Measurements from ENCODE around the gene RNF8.
A peak's percentile ranks its signal among the peaks of the same experiment; 100 is the strongest.
"Not testable (repeated sequence)": the region's sequence is repeated elsewhere in the genome, so short reads cannot be mapped to it uniquely, and the experiment has no call there.

The RNF8 gene

DNA sequence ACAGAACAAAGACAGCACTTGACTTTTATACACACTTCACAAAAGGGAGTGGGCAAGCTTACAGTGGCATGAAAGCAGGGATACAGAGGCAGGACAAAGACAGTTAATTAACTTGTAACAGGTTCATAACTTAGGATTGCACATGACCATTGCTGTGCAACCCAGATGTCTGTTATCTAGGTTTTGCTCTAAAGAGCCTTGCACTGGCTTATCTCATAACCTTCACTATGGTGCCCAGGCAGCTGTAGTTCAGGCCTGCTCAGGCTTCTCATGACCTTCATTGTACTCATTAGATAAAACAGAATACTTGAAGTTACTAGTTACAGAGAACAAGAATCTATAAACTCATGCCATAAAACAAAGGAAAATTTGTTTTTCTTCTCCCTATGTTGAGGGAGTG lies 47.9 kb downstream of the RNF8 start:
- not testable (repeated sequence) for DNase-seq

DNA sequence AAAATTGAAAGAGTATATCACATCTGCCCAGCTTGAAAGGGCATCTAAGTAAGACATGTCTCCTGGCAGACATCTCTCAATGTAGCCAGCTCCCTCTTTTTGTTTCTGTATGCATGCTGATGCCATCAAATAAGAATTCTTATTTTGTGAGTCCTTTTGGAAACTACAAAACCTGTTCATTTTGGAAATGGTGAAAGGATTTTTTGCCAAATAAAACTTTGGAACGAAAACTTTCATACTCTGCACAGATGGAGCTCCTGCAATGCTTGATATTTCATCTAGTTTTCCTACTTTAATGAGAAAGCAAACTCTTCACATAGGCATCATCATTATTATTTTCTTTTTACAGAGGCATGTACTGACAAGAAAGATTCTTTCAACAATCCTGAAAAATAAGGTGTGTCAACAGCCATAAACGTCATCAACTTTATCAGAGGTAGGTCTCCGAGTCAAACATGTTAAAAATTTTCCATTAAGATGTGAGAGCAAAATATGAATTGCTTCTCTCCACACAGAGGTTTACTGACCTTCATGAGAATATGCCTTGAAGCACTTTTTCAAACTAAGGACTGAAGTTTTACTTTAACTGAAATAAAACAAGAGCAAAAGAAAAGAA lies 53.1 kb downstream of the RNF8 start:
- DNase-seq: no peak

- DNase-seq: no peak
Observed at GRCh38 chr6:37407948-37408347, 54.2 kb downstream of the RNF8 start.

GRCh38 chr6:37409501-37409900 lies 55.7 kb downstream of the RNF8 start:
- DNase-seq: no peak

GRCh38 chr6:37417393-37417792 lies 63.6 kb downstream of the RNF8 start:
- no peak for DNase-seq

GRCh38 chr6:37418722-37419121 lies 64.9 kb downstream of the RNF8 start:
- DNase-seq: no peak

DNA sequence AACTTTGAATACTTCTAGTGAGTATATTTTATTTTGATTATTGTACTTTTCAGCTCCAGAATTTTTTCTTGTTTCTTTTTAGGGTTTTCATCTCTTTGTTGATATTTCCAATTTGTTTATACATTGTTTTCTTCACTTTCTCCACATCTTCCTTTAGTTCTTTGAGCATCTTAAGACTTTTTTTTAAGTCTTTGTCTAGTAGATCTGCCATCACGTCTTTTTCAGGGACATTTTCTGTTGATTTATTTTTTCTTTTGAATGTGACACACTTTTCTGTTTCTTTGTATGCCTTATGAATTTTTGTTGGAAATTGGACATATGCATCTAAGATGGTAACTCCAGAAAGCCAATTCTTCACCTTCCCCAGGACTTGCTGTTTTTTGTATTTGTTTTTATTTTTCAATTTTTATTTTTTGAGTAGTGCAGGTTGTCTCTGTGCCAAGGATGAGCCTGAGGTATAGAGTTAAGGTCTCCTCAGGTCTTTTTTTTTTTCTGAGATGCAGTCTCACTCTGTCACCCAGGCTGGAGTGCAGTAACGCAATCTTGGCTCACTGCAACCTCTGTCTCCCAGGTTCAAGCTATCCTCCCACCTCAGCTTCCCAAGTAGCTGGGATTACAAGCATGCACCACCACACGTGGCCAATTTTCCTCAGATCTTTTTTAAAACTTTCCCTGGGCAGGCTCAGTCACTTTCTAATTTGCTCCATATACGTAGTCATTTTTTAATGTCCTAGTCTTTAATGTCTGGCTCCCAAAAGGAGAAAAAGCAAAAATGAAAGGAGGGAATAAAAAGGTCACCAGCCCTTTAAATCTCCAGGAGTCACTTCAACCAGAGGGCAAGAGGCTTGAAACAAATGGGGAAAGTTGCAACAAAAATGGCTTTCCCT lies 72.5 kb downstream of the RNF8 start:
- no peak for DNase-seq

DNA sequence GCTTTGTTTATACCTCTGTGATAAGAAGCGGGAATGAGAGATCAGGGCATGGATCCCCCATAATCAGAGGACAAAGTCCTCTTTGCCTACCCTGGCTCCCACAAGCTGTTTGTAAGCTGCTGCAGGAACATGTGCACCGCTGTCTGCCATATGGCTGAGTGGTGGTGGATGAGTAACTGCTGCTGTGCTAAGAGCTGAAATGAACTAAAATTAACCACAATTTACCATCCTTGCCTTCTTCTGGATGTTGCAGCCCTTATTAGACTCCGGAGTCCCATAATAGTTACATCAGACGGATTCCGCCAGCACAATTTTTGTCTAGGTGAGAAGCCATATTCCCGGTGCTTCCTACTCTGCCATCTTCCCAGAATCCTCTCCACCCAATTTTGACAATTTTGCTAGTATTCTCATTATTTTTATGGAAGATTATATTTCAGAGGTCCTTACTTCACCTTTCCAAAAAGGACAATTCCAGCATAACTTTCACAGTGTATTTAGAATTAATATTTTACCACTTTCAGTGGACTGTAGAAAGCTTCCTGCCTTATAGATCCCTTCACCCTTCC lies 73.2 kb downstream of the RNF8 start:
- DNase-seq: no peak

- no peak for DNase-seq
Observed at GRCh38 chr6:37429352-37429750, 75.6 kb downstream of the RNF8 start.

GRCh38 chr6:37432590-37432915 lies 78.8 kb downstream of the RNF8 start:
- DNase-seq: no peak

DNA sequence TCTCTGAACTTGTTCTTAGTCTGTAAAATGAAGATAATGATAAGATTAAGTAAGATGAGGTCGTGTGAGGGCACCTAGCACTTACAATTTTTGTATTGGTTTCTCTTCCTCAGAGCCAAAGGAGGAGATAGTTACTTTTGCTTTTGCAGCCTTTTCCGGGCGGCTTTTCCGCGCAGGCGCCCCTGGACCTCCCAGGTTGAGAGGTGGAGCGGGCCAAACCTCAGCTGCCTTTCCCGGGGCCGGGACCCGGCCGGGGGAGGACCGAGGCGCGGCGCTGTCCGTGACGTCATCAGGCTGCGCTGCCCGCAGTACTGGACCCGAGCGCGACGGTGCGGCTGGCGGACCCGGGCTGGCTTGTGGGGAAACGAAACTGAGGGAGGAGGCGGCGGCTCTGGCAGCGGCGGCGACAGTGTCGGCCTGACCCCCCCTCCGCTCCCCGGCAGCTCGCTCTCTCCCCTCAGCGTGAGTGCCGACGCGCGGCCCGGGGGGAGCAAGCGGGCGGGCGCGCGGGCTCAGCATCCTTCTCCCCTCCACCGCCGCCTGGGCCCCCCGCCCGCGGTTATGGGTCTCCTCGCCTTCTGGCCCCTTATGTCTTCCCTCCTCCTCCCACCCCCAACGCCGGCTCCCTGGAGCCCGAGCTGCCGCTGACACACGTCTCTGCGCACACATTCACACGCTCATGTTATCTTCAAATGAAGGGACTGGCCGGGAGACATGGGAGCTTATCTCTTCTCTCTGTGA lies 79.3 kb downstream of the RNF8 start, which contains the start of gene CMTR1:
Gene CMTR1 (plus strand): TSS at position 306 of the 741 bp plus-strand sequence. CDS start 2,409 bp downstream, outside the sequence.
- peak; percentile 97 for DNase-seq

DNA sequence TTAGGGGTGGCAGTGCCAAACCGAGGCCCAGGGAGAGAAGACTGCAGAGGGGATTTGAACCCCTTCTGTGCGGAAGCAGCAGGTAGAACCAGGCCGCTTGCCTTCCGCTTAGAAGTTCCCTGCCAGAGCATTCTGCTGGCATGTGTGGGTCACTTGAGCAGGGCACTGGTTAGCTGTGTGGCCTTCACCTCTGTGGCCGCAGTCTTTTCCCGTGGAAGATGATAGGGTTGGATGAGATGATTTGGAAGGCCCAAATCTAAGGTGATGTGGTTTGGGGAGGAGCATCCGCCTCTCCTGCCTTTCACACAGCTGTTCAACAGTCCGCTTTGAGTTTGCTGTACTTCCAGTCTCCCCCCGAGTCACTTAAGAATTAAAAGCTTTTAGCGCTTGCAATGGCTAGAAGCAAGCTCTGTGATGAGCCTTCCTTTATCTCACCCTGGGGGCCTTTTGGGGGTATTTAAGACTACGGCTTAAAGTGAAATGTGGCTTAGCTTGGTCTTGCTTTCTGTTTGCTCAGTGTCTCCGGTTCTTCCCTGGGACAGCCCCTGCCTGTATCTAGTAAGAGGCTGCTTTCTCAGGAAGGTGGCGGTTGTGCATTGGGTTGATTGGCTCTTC lies 80.0 kb downstream of the RNF8 start:
- no peak for DNase-seq

DNA sequence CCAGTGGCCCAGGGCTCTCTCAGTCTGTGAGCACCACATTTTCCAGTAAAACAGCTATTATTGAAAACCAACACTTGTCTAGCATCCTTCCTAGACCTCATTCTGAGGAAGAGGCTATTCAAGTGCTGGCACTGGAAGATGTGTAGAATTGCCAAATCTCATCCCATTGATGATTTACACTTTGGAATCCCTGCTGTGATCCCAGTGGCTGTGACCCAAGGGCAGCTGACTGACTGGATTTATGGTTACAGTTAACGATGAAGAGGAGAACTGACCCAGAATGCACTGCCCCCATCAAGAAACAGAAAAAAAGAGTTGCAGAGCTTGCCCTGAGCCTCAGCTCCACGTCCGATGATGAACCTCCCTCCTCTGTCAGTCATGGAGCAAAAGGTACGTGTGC lies 81.6 kb downstream of the RNF8 start:
- DNase-seq: no peak

DNA sequence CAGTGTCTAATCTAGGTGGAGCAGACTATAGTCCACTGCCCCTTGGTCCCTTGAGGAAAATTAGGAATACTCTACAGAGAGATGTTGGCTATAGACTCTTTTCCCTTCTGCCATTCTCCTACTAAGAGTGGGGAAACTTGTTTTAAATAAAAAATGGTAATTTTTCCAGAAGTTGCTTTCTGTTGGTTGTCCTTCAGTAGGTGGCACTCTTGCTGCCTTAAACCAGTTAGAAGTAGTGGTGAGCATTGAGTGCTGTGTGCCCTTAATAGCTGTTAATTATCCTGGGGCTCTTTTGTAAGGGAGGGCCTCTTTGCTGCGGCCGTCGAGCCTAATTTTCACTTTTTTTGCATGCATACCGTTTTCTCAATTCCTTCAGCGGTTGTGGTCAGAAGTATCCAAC lies 82.0 kb downstream of the RNF8 start:
- no peak for DNase-seq

DNA sequence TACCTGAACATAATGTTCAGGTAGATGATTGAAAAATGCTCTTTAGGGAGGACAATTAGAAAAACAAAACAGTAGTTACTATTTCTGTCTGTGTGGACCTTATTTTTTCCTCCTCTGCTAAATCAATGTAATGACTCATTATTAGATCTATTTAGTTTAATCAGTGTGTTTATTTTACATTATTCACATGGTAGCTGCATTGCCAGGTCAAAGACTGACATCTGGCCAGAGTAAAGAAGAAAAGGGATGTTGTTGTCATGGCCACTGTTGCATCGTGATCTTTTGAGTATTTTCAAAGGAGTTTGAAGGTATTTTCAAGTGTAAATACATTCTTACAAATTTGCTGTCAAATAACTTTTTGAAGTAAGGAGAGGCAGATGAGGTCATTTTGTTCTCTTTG lies 85.1 kb downstream of the RNF8 start:
- DNase-seq: no peak

GRCh38 chr6:37441651-37442050 lies 87.9 kb downstream of the RNF8 start:
- no peak for DNase-seq

DNA sequence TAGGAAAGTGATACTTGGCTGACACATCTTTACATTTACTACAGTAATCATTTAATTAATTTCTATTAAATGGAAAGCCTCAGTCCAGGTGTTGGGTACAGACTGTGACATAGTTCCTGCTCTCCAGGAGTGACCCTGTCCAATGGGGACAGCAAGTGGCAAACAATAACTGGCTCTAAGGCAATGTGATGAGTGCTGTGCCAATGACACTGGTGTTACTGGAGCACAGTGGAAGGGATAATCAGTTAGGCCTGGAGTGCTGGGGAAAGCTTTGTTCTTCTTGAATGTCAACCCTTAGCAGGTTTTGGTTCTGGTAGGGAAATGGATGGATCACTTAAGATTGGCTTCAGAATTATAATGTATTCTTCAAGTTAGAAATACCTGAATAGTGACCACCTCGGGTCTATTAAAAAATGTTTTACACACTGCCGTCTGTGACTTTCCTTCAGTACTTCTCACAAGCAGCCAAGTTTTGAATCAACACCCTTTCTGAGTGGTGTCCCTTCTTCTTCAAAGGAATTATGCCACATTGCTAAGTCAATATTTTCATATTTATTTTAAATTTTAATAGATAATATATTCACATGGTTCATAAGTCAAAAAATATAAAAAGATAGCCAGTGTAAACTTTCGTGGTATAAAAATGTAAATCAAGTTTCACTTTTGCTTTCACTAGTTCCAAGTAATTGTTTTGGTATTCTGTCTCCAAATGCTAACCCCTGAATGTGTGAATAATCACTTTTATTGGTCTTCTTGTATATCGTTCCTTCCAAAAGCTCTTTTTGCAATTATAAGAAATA lies 88.8 kb downstream of the RNF8 start:
- no peak for DNase-seq

DNA sequence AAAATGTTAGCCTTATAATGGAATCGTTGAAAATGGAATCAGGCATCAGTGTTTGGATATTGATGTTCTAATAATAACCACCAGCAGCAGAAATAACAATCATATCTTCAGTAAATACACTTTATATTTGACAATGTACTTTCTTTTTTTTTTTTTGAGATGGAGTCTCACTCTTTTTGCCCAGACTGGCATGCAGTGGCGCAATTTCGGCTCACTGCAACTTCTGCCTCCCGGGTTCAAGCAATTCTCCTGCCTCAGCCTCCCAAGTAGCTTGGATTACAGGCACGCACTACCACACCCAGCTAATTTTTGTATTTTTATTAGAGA lies 89.4 kb downstream of the RNF8 start:
- not testable (repeated sequence) for DNase-seq
